SK-N-SH treated with all-trans-retinoic acid at 6 μM for 48 hours (cell line): ENCODE data around the gene ZSCAN30.
A peak's percentile ranks its signal among the peaks of the same experiment; 100 is the strongest.

ENCODE experiments used
- ATAC-seq: fragments of 200-7000 bp; cut with Tn5 transposase; 3 replicates; pipeline ENCODE4 v1.9.1; 2020; ENCODE audit warnings: mild to moderate bottlenecking, moderate library complexity
- ARNTL ChIP-seq: fragments of 450-650 bp; formaldehyde crosslinking; IDR thresholded peaks from 2 replicates; pipeline ENCODE4 v1.5.0; 2020; ENCODE audit warnings: low read depth, mild to moderate bottlenecking, moderate library complexity, borderline replicate concordance
- BACH2 ChIP-seq: fragments of 250-450 bp; sonication (Bioruptor Pico); IDR thresholded peaks from 2 replicates; pipeline ENCODE4 v1.9.0; 2021; ENCODE audit warnings: mild to moderate bottlenecking, borderline replicate concordance
- CREB5 ChIP-seq: fragments of 250-450 bp; sonication (Bioruptor Pico); IDR thresholded peaks from 2 replicates; pipeline ENCODE4 v1.5.1; 2020; ENCODE audit warnings: low read depth, mild to moderate bottlenecking, moderate library complexity
- CSDC2 ChIP-seq: fragments of 250-450 bp; sonication (Bioruptor Pico); IDR thresholded peaks from 2 replicates; pipeline ENCODE4 v1.5.0; 2020; ENCODE audit warnings: mild to moderate bottlenecking, moderate library complexity
- CSRNP3 ChIP-seq: fragments of 250-450 bp; sonication (Bioruptor Pico); IDR thresholded peaks from 2 replicates; pipeline ENCODE4 v1.5.1; 2021; ENCODE audit warnings: mild to moderate bottlenecking, moderate library complexity
- ESRRG ChIP-seq: fragments of 250-450 bp; sonication (Bioruptor Pico); IDR thresholded peaks from 2 replicates; pipeline ENCODE4 v1.6.1; 2021; ENCODE audit warnings: mild to moderate bottlenecking
- ISL1 ChIP-seq: fragments of 250-450 bp; sonication (Bioruptor Pico); IDR thresholded peaks from 2 replicates; pipeline ENCODE4 v2.1.2; 2022; ENCODE audit warnings: mild to moderate bottlenecking, moderate library complexity
- PATZ1 ChIP-seq: fragments of 250-450 bp; sonication (Bioruptor Pico); IDR thresholded peaks from 2 replicates; pipeline ENCODE4 v1.8.0; 2020; ENCODE audit warnings: mild to moderate bottlenecking, moderate library complexity, borderline replicate concordance
- POU6F1 ChIP-seq: fragments of 250-450 bp; sonication (Bioruptor Pico); IDR thresholded peaks from 2 replicates; pipeline ENCODE4 v1.8.0; 2021; ENCODE audit warnings: low read depth, mild to moderate bottlenecking, moderate library complexity, borderline replicate concordance
- PPARA ChIP-seq: fragments of 250-450 bp; sonication (Bioruptor Pico); IDR thresholded peaks from 2 replicates; pipeline ENCODE4 v1.5.0; 2020; ENCODE audit warnings: mild to moderate bottlenecking, borderline replicate concordance
- RARB ChIP-seq: fragments of 250-450 bp; sonication (Bioruptor Pico); IDR thresholded peaks from 2 replicates; pipeline ENCODE4 v1.8.0; 2021; ENCODE audit warnings: mild to moderate bottlenecking, moderate library complexity
- TOX ChIP-seq: fragments of 250-450 bp; sonication (Bioruptor Pico); IDR thresholded peaks from 2 replicates; pipeline ENCODE4 v1.8.0; 2021; ENCODE audit warnings: mild to moderate bottlenecking, moderate library complexity, borderline replicate concordance
- TSHZ2 ChIP-seq: fragments of 250-450 bp; sonication (Bioruptor Pico); IDR thresholded peaks from 2 replicates; pipeline ENCODE4 v1.5.0; 2020; ENCODE audit warnings: mild to moderate bottlenecking, moderate library complexity
- ZC3H10 ChIP-seq: fragments of 250-450 bp; sonication (Bioruptor Pico); IDR thresholded peaks from 2 replicates; pipeline ENCODE4 v1.5.1; 2021; ENCODE audit warnings: mild to moderate bottlenecking, moderate library complexity
- ZFP3 ChIP-seq: fragments of 250-450 bp; sonication (Bioruptor Pico); IDR thresholded peaks from 2 replicates; pipeline ENCODE4 v1.5.0; 2020; ENCODE audit warnings: mild to moderate bottlenecking, moderate library complexity
- ZFP30 ChIP-seq: fragments of 450-650 bp; formaldehyde crosslinking; IDR thresholded peaks from 2 replicates; pipeline ENCODE4 v1.5.0; 2022; ENCODE audit warnings: mild to moderate bottlenecking, moderate library complexity
- ZNF565 ChIP-seq: fragments of 450-650 bp; formaldehyde crosslinking; conservative IDR thresholded peaks from 2 replicates; pipeline ENCODE4 v1.5.0; 2020; ENCODE audit warnings: low read depth, mild to moderate bottlenecking, moderate library complexity
- ZNF8 ChIP-seq: fragments of 450-650 bp; formaldehyde crosslinking; IDR thresholded peaks from 2 replicates; pipeline ENCODE4 v1.5.0; 2020; ENCODE audit warnings: mild to moderate bottlenecking, moderate library complexity

ZSCAN30 gene

GRCh38 chr18:35240664-35241447 lies 49.2 kb downstream of the ZSCAN30 start, which contains the start of gene ZNF397:
Gene ZNF397 (plus strand): TSS chr18:35241034. CDS start chr18:35242471, 1,437 bp downstream.
- TF ChIP-seq ZNF8 (CRISPR knock-in tag), result no peak
- no peak for TF ChIP-seq ARNTL (CRISPR knock-in tag)
- no peak for TF ChIP-seq TSHZ2 (CRISPR knock-in tag)
- TF ChIP-seq ZFP3 (CRISPR knock-in tag), result no peak
- no peak for TF ChIP-seq RARB (CRISPR knock-in tag)
- no peak for TF ChIP-seq TOX (CRISPR knock-in tag)
- peak; percentile 65; the same call in 1 of the 2 replicates for TF ChIP-seq CSRNP3 (CRISPR knock-in tag)
- no peak for TF ChIP-seq BACH2 (CRISPR knock-in tag)
- TF ChIP-seq CREB5 (CRISPR knock-in tag), result no peak
- TF ChIP-seq CSDC2 (CRISPR knock-in tag), result 0 out of 2 replicates have a peak, but pooled peaks have one; percentile 56
- no peak for TF ChIP-seq ZFP30 (CRISPR knock-in tag)
- TF ChIP-seq ZNF565 (CRISPR knock-in tag), result no peak; the same call in 1 of the 2 replicates
- TF ChIP-seq POU6F1, result no peak
- TF ChIP-seq PATZ1 (CRISPR knock-in tag), result no peak
- no peak for TF ChIP-seq ISL1 (CRISPR knock-in tag)
- no peak for TF ChIP-seq ZC3H10 (CRISPR knock-in tag)

GRCh38 chr18:35239314-35239713 lies 50.7 kb downstream of the ZSCAN30 start:
- TF ChIP-seq ESRRG (no peak), POU6F1 (no peak), ZNF565 (CRISPR knock-in tag) (no peak), TSHZ2 (CRISPR knock-in tag) (no peak), ZC3H10 (CRISPR knock-in tag) (no peak), PPARA (CRISPR knock-in tag) (no peak)
- no peak for ATAC-seq

More at GRCh38 chr18:35240664-35241447, 49.2 kb downstream of the ZSCAN30 start, which contains the start of gene ZNF397:
- peak; percentile 99 for ATAC-seq
